Measurements from ENCODE around the gene PDGFC. TPM values are rescaled to one million over a fixed set of nuclear protein-coding genes. Genes with fewer than 3 reads are reported as not detected.

Gene PDGFC
- total and polyA plus RNA-seq, 4 experiments from 2014 or later, result 0.29 TPM; not detected in 3

DNA sequence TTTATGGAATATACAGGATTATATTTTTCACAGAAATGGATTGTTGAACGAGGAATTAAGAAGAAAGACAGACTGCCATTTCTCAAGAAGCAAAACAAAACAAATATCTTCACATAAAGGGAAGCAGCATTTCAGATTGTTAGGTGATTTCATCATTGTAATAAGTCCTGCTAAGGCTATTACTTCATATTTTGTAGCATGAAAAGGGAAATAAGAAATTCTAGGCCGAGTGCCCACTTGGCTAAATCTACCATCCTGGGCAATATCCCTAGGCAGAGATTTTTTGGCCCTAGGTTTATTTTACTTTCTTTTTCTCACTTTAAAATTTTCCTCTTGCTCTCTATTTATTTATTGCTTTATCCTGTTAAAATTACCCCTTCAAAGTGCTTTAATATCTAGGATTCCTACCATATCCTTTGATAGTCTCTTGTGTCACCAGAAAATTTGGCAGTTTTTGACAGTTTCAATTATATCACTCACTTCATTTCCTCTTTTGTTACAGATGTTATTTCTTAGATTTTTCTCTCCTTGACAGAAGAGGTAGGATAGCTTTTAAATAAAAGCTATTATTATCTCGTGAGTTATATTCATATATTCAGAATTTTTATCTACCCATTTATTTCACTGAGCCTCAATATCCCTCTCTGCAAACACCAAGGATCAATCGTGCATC is 142.3 kb downstream of the PDGFC start:
- no peak overlapping the region for H3K27ac ChIP-seq (ENCODE audit: low read depth, low read length)
- no peak overlapping the region for H3K27ac Mint-ChIP-seq

DNA sequence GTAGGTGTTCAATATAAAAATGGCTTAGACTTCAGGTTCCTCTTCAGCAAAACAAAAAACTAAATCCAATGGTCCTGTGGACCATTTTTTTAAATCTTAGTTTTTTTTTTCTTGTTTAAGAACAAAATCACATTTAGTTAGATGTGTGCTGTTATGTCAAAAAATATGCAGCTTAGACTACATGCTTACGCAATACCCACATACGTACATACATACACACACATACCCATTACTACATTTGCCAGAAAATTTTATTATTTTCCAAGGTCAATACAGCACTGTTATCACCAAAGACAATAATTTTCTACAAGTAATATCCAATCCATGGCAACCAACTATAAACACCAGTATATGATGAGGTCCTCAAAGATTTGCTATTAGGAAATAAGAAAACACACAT is 144.1 kb downstream of the PDGFC start:
- H3K4me3 Mint-ChIP-seq, result no peak overlapping the region
- ChIA-PET CTCF (ENCODE audit: partially characterized antibody) (no interaction called here), POLR2A (ENCODE audit: partially characterized antibody) (no interaction called here)
- Histone ChIP-seq H3K9me3 (ENCODE audit: control insufficient read depth in 1 of 2, low read length in 2 of 2) (no peaks in the 10 kb centered on the region), H3K36me3 (ENCODE audit: insufficient read depth, low read length) (no peaks in the 10 kb centered on the region), H3K4me1 (ENCODE audit: insufficient read depth, low read length) (no peaks in the 10 kb centered on the region), H3K4me3 (ENCODE audit: low read length in 2 of 2) (no peak overlapping the region), H3K27me3 (ENCODE audit: insufficient read depth, low read length) (no peaks in the 10 kb centered on the region), H3K27ac (ENCODE audit: low read depth, low read length) (no peak overlapping the region)
- H3K9me3 Mint-ChIP-seq, result peaks cover 0 to 8% (median 0%) of the 10 kb centered on the region in 8 donors
- DNase-seq, result no peak
- H3K27me3 Mint-ChIP-seq, result no peaks in the 10 kb centered on the region
- H3K4me1 Mint-ChIP-seq, result no peaks in the 10 kb centered on the region
- intact Hi-C loops (cut with micrococcal nuclease), result no loop called here
- H3K27ac Mint-ChIP-seq, result no peak overlapping the region
- no peaks in the 10 kb centered on the region for H3K36me3 Mint-ChIP-seq

More for the DNA sequence above, 142.3 kb downstream of the PDGFC start:
- Mint-ChIP-seq H3K36me3 (no peaks in the 10 kb centered on the region), H3K4me3 (no peak overlapping the region), H3K27me3 (no peaks in the 10 kb centered on the region), H3K9me3 (peaks cover 0 to 8% (median 0%) of the 10 kb centered on the region in 8 donors), H3K4me1 (no peaks in the 10 kb centered on the region)
- H3K9me3 ChIP-seq (ENCODE audit: control insufficient read depth in 1 of 2, low read length in 2 of 2), result no peaks in the 10 kb centered on the region
- no peak for DNase-seq
- ChIA-PET CTCF (ENCODE audit: partially characterized antibody) (no interaction called here), POLR2A (ENCODE audit: partially characterized antibody) (no interaction called here)
- no peaks in the 10 kb centered on the region for H3K4me1 ChIP-seq (ENCODE audit: insufficient read depth, low read length)
- H3K4me3 ChIP-seq (ENCODE audit: low read length in 2 of 2), result no peak overlapping the region
- no peaks in the 10 kb centered on the region for H3K27me3 ChIP-seq (ENCODE audit: insufficient read depth, low read length)
- intact Hi-C loops (cut with micrococcal nuclease), result no loop called here
- no peaks in the 10 kb centered on the region for H3K36me3 ChIP-seq (ENCODE audit: insufficient read depth, low read length)

DNA sequence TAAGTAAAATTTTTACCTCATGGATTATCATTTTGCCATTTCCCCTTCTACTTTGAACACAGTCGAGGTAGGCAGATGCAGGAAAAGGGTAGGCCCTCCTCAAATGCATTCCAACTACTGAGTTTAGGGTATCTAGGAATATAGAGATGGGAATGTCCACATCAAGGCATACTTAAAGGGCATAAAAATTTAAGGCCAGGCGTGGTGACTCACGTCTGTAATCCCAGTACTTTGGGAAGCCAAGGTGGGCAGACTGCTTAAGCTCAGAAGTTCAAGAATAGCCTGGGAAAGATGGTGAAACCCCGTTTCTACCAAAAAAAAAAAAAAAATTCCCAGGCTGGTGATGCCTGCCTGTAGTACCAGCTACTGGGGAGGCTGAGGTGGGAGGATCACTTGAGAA is 146.5 kb downstream of the PDGFC start:
- Histone ChIP-seq H3K9me3 (ENCODE audit: control insufficient read depth in 1 of 2, low read length in 2 of 2) (no peaks in the 10 kb centered on the region), H3K36me3 (ENCODE audit: insufficient read depth, low read length) (no peaks in the 10 kb centered on the region), H3K4me3 (ENCODE audit: low read length in 2 of 2) (no peak overlapping the region), H3K4me1 (ENCODE audit: insufficient read depth, low read length) (no peaks in the 10 kb centered on the region), H3K27me3 (ENCODE audit: insufficient read depth, low read length) (no peaks in the 10 kb centered on the region), H3K27ac (ENCODE audit: low read depth, low read length) (no peak overlapping the region)
- POLR2A ChIA-PET (ENCODE audit: partially characterized antibody), result no interaction called here
- no peak overlapping the region for H3K27ac Mint-ChIP-seq
- H3K4me1 Mint-ChIP-seq, result no peaks in the 10 kb centered on the region
- CTCF ChIA-PET (ENCODE audit: partially characterized antibody), result no interaction called here
- intact Hi-C loops (cut with micrococcal nuclease), result no loop called here
- no peak overlapping the region for H3K4me3 Mint-ChIP-seq
- H3K36me3 Mint-ChIP-seq, result no peaks in the 10 kb centered on the region
- no peaks in the 10 kb centered on the region for H3K27me3 Mint-ChIP-seq
- peaks cover 0 to 7% (median 1%) of the 10 kb centered on the region in 8 donors for H3K9me3 Mint-ChIP-seq
- DNase-seq, result no peak

DNA sequence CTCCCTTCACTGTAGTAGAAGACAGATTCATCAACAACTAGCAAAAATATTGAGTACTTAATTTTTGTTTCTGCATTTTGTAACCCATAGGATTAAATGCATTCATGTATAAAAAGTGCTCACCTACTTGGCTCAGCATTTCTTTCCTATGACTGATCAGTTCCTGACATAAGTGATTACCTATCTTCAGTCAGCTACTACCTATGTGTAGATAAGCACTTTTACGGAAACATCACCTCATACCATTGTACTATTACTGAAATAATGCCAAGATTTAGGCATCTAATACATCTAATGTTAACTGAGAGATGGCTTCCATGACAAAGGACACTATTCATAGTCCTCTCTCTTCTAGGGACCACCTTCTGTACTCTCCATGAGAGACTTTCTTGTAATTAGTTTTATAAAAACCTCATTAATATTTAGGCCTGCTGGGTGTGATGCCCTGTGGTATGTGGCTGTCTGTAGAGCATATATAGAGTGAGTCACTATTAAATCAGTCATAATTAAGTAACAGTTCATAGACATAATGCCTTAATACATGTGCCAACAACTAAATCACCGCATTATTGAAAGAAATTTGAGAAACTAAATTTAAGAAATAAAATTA is 147.0 kb downstream of the PDGFC start:
- Mint-ChIP-seq H3K4me3 (no peak overlapping the region), H3K27me3 (no peaks in the 10 kb centered on the region), H3K36me3 (no peaks in the 10 kb centered on the region), H3K9me3 (peaks cover 0 to 11% (median 2%) of the 10 kb centered on the region in 8 donors), H3K4me1 (no peaks in the 10 kb centered on the region), H3K27ac (no peak overlapping the region)
- ChIA-PET POLR2A (ENCODE audit: partially characterized antibody) (no interaction called here), CTCF (ENCODE audit: partially characterized antibody) (no interaction called here)
- Histone ChIP-seq H3K4me1 (ENCODE audit: insufficient read depth, low read length) (no peaks in the 10 kb centered on the region), H3K27ac (ENCODE audit: low read depth, low read length) (no peak overlapping the region), H3K36me3 (ENCODE audit: insufficient read depth, low read length) (no peaks in the 10 kb centered on the region), H3K9me3 (ENCODE audit: control insufficient read depth in 1 of 2, low read length in 2 of 2) (no peaks in the 10 kb centered on the region), H3K4me3 (ENCODE audit: low read length in 2 of 2) (no peak overlapping the region), H3K27me3 (ENCODE audit: insufficient read depth, low read length) (no peaks in the 10 kb centered on the region)
- intact Hi-C loops (cut with micrococcal nuclease), result no loop called here
- no peak for DNase-seq

DNA sequence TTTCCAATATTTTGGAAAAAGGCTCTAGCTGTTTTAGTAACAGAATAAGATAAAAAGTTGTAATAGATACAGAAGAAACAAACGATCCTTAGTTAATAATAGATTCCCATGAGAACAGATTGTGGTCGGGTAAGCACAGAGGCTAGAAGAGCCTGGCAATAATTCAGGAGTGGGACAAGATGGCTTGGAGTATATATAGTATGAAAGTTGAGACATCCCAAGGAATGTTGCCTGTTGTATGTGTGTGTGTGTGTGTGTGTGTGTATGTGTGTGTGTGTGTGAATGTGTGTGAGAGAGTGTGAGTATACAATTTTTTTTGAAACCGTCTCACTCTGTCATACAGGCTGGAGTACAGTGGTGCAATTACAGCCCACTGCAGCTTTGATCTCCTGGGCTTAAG is 150.7 kb downstream of the PDGFC start:
- ChIA-PET CTCF (ENCODE audit: partially characterized antibody) (no interaction called here), POLR2A (ENCODE audit: partially characterized antibody) (no interaction called here)
- no peaks in the 10 kb centered on the region for H3K27me3 ChIP-seq (ENCODE audit: insufficient read depth, low read length)
- no peak for DNase-seq
- no peak overlapping the region for H3K27ac ChIP-seq (ENCODE audit: low read depth, low read length)
- no peak overlapping the region for H3K4me3 ChIP-seq (ENCODE audit: low read length in 2 of 2)
- Mint-ChIP-seq H3K4me1 (no peaks in the 10 kb centered on the region), H3K27ac (no peak overlapping the region), H3K36me3 (no peaks in the 10 kb centered on the region), H3K9me3 (peaks cover 0 to 9% (median 2%) of the 10 kb centered on the region in 8 donors), H3K4me3 (no peak overlapping the region), H3K27me3 (no peaks in the 10 kb centered on the region)
- no peaks in the 10 kb centered on the region for H3K9me3 ChIP-seq (ENCODE audit: control insufficient read depth in 1 of 2, low read length in 2 of 2)
- no peaks in the 10 kb centered on the region for H3K4me1 ChIP-seq (ENCODE audit: insufficient read depth, low read length)
- H3K36me3 ChIP-seq (ENCODE audit: insufficient read depth, low read length), result no peaks in the 10 kb centered on the region
- intact Hi-C loops (cut with micrococcal nuclease), result no loop called here

DNA sequence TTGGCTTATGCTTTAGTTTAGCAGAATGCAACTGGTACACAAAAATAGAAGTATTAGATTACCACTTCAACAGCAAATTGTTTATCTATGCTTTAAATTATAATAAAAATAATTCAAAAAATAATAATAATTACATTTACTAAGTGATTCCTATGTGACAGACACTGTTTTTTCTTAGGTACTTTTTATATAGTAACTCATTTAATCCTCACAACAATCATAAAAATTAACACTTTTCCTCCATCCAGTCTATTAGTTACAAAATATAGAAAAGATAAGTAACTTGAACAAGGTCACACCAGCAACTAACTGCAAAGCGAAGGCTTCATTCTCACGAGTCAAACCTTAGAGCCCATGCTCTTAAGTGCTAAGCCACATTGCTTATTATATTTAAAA is 155.2 kb downstream of the PDGFC start:
- Histone ChIP-seq H3K9me3 (ENCODE audit: control insufficient read depth in 1 of 2, low read length in 2 of 2) (no peaks in the 10 kb centered on the region), H3K36me3 (ENCODE audit: insufficient read depth, low read length) (no peaks in the 10 kb centered on the region), H3K4me3 (ENCODE audit: low read length in 2 of 2) (no peak overlapping the region), H3K27me3 (ENCODE audit: insufficient read depth, low read length) (no peaks in the 10 kb centered on the region), H3K27ac (ENCODE audit: low read depth, low read length) (no peak overlapping the region), H3K4me1 (ENCODE audit: insufficient read depth, low read length) (no peaks in the 10 kb centered on the region)
- Mint-ChIP-seq H3K4me1 (no peaks in the 10 kb centered on the region), H3K9me3 (peaks cover 0 to 9% (median 4%) of the 10 kb centered on the region in 8 donors), H3K27me3 (no peaks in the 10 kb centered on the region), H3K27ac (no peak overlapping the region), H3K4me3 (no peak overlapping the region), H3K36me3 (no peaks in the 10 kb centered on the region)
- CTCF ChIA-PET (ENCODE audit: partially characterized antibody), result no interaction called here
- POLR2A ChIA-PET (ENCODE audit: partially characterized antibody), result no interaction called here
- intact Hi-C loops (cut with micrococcal nuclease), result no loop called here
- no peak for DNase-seq

DNA sequence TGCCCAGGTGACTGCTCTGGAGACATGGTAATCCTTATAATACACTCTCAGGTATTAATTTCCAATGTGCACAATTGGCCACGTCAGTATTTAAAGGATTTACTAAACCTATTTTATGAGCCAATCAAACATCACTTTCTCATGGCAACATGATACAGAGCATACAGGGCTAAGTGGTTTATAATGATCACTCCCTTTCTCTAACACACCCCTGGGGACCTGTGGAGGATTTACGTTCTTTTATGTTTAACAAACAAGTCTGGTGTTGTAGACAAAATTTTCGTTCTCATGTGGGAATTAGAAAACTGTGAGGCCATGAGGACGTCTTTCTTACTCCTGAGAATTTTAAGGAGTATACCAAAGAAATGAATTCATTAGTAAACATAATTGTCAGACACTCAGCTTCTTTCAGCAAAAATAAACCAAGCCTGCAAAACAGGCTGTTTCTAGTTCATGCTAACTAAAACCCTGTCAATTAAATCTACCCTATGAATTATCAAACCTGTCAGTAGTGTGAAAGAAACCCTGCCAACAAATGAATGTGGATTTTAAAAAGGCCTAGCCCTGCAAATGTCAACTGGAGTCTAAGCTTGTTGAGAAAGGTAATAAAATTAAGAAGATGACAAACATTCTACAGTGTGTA is 155.8 kb downstream of the PDGFC start:
- H3K27me3 Mint-ChIP-seq, result no peaks in the 10 kb centered on the region
- no peaks in the 10 kb centered on the region for H3K27me3 ChIP-seq (ENCODE audit: insufficient read depth, low read length)
- ChIA-PET POLR2A (ENCODE audit: partially characterized antibody) (no interaction called here), CTCF (ENCODE audit: partially characterized antibody) (no interaction called here)
- H3K9me3 ChIP-seq (ENCODE audit: control insufficient read depth in 1 of 2, low read length in 2 of 2), result no peaks in the 10 kb centered on the region
- H3K9me3 Mint-ChIP-seq, result peaks cover 0 to 9% (median 4%) of the 10 kb centered on the region in 8 donors
- H3K4me3 ChIP-seq (ENCODE audit: low read length in 2 of 2), result no peak overlapping the region
- H3K36me3 Mint-ChIP-seq, result no peaks in the 10 kb centered on the region
- intact Hi-C loops (cut with micrococcal nuclease), result no loop called here
- H3K36me3 ChIP-seq (ENCODE audit: insufficient read depth, low read length), result no peaks in the 10 kb centered on the region
- no peaks in the 10 kb centered on the region for H3K4me1 ChIP-seq (ENCODE audit: insufficient read depth, low read length)
- no peak overlapping the region for H3K27ac ChIP-seq (ENCODE audit: low read depth, low read length)
- H3K4me3 Mint-ChIP-seq, result no peak overlapping the region
- no peak overlapping the region for H3K27ac Mint-ChIP-seq
- DNase-seq, result no peak
- H3K4me1 Mint-ChIP-seq, result no peaks in the 10 kb centered on the region
